ENCODE results near the gene TMUB1. TPM values are rescaled to one million over a fixed set of nuclear protein-coding genes. Genes with fewer than 3 reads are reported as not detected.
A peak's percentile ranks its signal among the peaks of the same experiment; 100 is the strongest.

Gene TMUB1
- total and polyA plus RNA-seq, 9 of the 15 experiments (the other 6 are each of a cell fraction or from before 2014, with no cell fraction given): 0.14 to 241 (median 74.1) TPM

GRCh38 chr7:151114151-151115090, 31.1 kb upstream of the TMUB1 start (continued):
- TF ChIP-seq ZNF398 (CRISPR knock-in tag; IDR thresholded peaks at IDR 0.05): no peak
- TF ChIP-seq SRF (CRISPR knock-in tag; IDR thresholded peaks at IDR 0.05): no peak
- no peak for TF ChIP-seq MBD2 (IDR thresholded peaks at IDR 0.05; ENCODE audit: borderline replicate concordance, low read depth)
- TF ChIP-seq STAG1 (CRISPR knock-in tag; IDR thresholded peaks at IDR 0.05; ENCODE audit: borderline replicate concordance): 0 out of 2 replicates have a peak, but pooled peaks have one; percentile 9
- TF ChIP-seq E2F1 (CRISPR knock-in tag; IDR thresholded peaks at IDR 0.05): no peak
- TF ChIP-seq ZNF589 (CRISPR knock-in tag; IDR thresholded peaks at IDR 0.05; ENCODE audit: low read depth): no peak
- no peak for TF ChIP-seq SNRNP70 (optimal IDR thresholded peaks at IDR 0.05; ENCODE audit: low read depth, low read length)
- no peak for TF ChIP-seq ZNF263 (CRISPR knock-in tag; IDR thresholded peaks at IDR 0.05; ENCODE audit: borderline replicate concordance)
- TF ChIP-seq CREB3L1 (IDR thresholded peaks at IDR 0.05; ENCODE audit: borderline replicate concordance, low read depth): no peak
- peak; percentile 76 for TF ChIP-seq MAX (CRISPR knock-in tag; IDR thresholded peaks at IDR 0.05)
- no peak for TF ChIP-seq KDM1A (IDR thresholded peaks at IDR 0.05)
- TF ChIP-seq U2AF1 (optimal IDR thresholded peaks at IDR 0.05; ENCODE audit: low read depth, low read length): no peak
- TF ChIP-seq ZNF143 (CRISPR knock-in tag; IDR thresholded peaks at IDR 0.05): no peak
- TF ChIP-seq NR3C1 (CRISPR knock-in tag; IDR thresholded peaks at IDR 0.05): no peak
- TF ChIP-seq RAD51 (IDR thresholded peaks at IDR 0.05; ENCODE audit: borderline replicate concordance, low read depth): no peak
- no peak for TF ChIP-seq CREB1 (IDR thresholded peaks at IDR 0.05)
- TF ChIP-seq CREB1 (CRISPR knock-in tag; IDR thresholded peaks at IDR 0.05): peak; percentile 34; the same call in 1 of the 2 replicates
- no peak for TF ChIP-seq HDAC8 (tag; IDR thresholded peaks at IDR 0.05)
- TF ChIP-seq HDAC1 (IDR thresholded peaks at IDR 0.05): no peak
- TF ChIP-seq FOXP4 (CRISPR knock-in tag; IDR thresholded peaks at IDR 0.05; ENCODE audit: borderline replicate concordance): 0 out of 2 replicates have a peak, but pooled peaks have one; percentile 48
- no peak for TF ChIP-seq ZFPM2 (CRISPR knock-in tag; IDR thresholded peaks at IDR 0.05)

Data from K562 (cell line).